Activated CD8-positive, alpha-beta memory T cell treated with anti-CD3 and anti-CD28 coated beads, Interleukin-2, amount 50 U/mL, for 24 hours (primary cell): ENCODE data around the gene LAS1L.
"Not testable (repeated sequence)": the region's sequence is repeated elsewhere in the genome, so short reads cannot be mapped to it uniquely, and the experiment has no call there.

Experiments used
- DNase-seq: peaks from one replicate; pipeline ENCODE4 v3.0.0-alpha.2; 2020; ENCODE audit errors: extremely low read depth

Gene LAS1L

DNA sequence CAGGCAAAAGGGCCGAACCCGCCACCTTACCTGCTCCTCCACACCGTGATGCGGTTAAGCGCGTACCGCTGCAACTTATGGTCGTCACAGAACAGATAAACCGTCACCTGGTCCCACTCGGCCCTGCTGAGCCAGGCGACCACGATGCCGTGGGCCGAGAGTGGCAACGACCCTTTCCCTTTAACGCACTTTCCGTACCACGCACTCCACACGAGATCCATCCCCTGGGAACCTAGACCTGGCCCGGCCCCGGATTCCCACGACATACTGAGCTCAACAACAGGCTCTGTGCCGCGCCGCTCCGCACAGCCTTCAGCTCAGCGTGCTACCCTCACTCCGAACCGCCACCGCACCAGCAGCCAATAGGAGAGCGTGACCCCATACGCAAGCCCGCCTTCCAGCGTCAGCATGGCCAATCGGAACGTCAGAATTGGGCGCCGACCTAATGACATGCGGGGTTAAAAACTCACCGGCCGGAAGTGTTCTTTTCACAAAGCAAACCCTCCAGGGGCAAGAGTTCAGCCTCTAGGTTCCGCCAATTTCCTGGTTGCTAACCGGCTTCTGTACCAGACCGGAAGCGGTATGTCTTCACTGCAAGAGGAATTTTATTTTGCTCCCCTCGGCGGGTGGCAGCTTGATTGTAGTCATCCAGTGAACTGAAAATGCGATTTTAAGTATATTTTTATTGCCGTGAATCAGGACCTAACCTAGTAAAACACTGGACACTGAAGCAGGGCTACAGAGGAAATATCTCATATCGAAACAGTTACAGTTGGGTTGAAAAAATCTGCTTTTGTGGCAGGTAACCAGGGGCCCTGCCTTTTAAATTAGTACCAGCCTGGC, at the start of gene LAS1L:
Gene LAS1L, minus strand, starts transcription at position 338 of the 843 bp plus-strand sequence. Its CDS starts 72 bp downstream, at position 266.
- DNase-seq = peak; percentile 71

GRCh38 chrX:65582450-65583082, 48.0 kb upstream of the LAS1L start:
- DNase-seq = no peak

GRCh38 chrX:65581661-65582339, 47.2 kb upstream of the LAS1L start:
- DNase-seq = peak; percentile 6

DNA sequence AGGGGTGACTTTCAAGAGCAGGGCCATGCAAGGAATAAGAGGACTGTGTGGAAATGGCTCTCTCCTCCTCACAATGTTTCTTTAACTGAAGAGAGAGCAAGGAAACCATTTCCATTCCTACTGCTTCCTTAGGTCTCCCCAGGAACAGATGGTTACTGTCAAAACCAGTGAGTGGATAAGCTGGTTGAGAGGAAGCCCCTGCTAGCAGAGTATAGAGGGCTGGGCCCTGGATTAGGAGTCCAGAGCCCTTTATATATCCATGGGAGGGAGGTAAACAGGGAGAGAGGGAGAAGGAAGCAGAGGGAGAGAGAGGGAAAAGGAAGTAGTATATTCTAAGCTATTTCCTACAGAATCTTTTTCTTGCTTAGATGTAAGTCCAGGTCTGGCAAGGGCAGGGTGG, 43.8 kb upstream of the LAS1L start:
- no peak for DNase-seq

- DNase-seq = no peak
Observed at GRCh38 chrX:65576160-65576559, 41.6 kb upstream of the LAS1L start.

DNA sequence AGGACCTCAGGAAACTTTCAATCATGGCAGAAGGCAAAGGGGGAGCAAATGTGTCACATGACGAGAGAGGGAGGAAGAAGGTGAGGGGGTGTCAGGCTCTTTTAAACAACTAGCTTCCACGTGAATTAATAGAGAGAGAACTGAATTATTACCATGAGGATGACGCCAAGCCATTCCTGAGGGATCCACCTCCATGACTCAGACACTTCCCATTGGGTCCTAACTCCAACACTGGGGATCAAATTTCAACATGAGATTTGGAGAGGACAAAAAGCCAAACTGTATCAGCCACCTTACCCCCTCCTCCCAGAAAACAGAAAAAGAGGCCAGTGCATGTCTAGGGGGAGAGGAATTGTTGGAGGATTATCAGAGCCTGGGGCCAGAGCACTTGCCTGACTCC, 40.4 kb upstream of the LAS1L start:
- no peak for DNase-seq

DNA sequence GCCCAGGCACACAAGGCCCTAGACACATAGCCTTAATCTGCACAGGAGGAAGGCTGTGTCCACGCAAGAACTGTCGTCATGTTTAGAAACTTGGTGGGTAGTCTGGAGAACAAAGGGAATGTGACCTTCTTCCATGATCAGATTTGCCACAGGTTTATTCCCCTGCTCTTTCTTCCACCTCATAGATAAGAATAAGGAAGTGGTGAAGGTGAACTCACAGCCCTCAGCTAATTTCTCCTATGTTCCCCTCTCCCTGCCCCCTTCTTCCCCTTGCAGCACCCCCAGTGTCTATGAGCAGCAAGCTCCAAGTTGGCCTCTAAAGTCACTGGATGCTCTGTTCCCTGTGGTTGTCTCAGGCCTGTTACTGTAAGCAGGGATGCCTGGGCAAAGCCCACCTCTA, 39.8 kb upstream of the LAS1L start:
- no peak for DNase-seq

DNA sequence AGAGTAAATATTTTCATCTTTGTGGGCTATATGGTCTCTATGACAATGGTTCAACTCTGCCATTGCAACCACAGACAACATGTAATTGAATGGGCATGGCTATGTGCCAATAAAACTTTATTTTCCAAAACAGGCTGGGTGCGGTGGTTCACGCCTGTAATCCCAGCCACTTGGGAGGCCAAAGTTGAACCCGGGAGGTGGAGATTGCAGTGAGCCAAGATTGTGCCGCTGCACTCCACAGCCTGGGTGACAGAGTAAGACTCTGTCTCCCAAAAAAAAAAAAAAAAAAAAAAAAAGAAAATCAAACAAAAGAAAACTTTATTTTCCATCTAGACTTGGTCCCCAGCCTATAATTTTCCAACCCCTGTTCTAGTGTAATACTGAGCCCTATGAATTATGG, 38.4 kb upstream of the LAS1L start:
- no peak for DNase-seq

GRCh38 chrX:65562850-65563249, 28.3 kb upstream of the LAS1L start:
- DNase-seq = not testable (repeated sequence)

DNA sequence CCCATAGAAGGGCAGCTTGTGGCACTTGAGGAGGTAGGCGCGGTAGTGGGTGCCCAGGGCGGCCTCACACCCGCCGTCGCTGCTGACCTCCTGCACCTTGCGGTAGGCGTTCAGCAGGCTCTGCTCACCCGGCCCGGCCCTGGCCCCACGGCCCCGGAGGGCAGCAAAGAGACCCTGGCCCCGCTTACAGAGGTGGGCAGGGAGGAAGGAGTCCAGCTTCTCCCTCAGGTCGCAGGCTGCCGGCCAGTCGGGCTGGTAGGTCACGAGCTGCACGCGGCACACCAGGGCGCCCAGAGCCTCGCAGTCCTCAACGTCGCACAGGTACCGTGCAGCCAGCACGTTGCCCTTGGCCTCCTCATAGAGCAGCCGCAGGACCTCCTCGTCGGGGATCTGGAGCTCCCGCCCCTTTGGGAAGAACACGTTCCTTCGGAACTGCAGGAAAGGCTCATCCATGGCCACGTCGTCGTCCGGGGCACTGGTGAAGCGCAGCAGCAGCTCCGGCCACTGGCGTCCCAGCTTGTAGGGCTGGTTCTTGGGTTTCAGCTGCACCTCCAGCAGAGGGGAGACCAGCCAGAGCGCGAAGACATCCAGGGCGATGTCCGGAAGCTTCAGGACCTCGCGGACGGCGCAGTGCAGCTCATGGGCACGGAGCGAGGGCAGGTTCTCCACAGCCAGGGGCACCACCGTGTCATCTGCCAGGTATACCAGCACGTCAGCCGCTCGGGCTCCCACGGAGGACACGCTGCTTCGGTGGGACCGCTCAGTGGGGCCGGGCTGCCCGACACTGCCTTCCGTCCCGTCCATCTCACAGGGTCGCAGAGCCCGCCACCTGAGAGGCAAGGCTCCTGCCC, 17.1 kb upstream of the LAS1L start:
- no peak for DNase-seq

- no peak for DNase-seq
Observed at GRCh38 chrX:65551086-65551485, 16.5 kb upstream of the LAS1L start.

DNA sequence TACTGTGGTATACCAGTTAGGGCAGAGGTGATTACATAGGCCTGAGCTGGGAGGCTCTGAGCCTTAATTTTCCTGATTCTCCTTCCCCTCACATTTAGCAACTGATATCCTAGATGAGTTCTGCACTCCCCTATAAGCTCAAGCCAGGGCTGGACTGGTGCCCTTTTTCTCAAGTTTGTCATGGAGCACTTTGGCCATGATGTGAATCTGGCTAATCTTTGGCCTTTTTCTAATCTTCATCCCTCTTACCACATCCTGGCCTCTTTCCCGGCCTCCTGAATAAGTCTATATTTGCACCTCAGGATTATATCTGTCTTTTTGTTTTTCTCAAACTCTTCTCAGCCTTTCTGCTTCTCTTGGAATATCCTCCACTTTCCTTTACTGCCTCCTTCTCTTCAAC, 10.9 kb upstream of the LAS1L start:
- DNase-seq = no peak

- no peak for DNase-seq
Observed at GRCh38 chrX:65537229-65537628, 2.6 kb upstream of the LAS1L start.

DNA sequence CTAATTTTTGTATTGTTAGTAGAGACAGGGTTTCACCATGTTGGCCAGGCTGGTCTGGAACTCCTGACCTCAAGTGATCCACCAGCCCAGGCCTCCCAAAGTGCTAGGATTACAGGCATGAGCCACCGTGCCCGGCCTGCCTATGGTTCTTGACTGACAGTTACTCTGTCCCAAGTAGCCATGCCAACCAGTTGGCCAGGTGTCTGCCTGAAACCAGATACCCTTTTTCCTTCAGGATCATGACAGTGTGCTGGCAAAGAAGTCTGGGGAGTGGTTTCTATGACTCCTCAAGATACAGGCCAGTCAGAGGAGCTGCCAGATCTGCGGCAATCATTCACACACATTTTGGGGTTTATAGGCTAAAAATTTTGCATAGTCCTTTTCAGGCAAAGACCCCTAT, 1.7 kb upstream of the LAS1L start:
- DNase-seq = no peak

GRCh38 chrX:65532016-65532415, 2.6 kb downstream of the LAS1L start:
- DNase-seq = no peak

DNA sequence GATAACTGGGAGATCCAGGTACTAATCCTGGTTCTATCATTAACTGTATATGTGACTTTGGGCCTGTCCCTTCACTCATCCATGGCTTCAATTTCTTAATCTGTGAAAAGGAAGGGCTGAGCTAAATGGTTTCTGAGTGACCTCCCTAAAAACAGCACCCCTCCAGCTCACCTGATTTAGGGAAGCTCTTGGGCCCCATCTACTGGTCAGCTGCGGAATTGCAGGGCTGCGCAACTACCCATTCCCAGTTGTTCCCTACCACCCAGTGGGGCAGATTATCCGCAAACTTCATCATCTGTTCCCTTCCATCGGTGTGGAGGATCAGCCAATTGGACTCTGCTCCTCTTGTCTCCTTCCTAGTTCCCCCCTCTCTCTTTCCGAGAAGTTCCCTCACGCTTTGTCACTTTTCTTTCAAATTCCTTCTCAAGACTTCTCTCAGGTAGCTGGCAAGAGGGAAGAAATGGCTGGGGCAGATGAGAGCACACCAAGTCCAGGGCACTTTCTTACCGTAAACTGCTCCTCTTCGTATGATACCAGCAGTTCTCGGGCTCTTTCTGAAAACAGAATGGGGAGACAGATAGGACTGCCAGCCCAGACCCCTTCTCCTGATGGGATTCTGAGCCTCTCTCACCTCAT, 5.8 kb downstream of the LAS1L start:
- DNase-seq = peak; percentile 3

DNA sequence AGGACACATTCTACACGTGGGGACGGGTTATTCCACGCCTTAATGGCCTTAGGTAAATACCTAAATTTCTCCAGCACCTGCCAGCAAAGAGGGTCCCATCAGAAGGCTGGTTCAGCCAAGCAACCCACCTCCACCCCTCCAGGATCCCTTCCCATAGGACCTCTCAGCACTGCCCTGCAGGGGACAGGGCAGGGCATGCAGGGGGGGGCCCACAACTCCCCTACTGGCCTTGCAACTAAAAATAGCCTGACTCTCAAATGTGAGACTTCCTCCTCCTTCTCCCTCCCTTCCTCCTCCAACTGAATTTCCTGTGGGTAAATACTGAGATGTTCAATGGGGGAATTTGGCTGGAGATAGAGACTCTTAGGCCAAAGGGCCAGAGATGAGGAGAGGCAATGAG, 6.3 kb downstream of the LAS1L start:
- DNase-seq = no peak

- DNase-seq = no peak
Observed at GRCh38 chrX:65524139-65524538, 10.4 kb downstream of the LAS1L start.

GRCh38 chrX:65522739-65523372, 11.7 kb downstream of the LAS1L start:
- DNase-seq = no peak

- DNase-seq = not testable (repeated sequence)
Observed at GRCh38 chrX:65519530-65519929, 15.1 kb downstream of the LAS1L start.

- DNase-seq = not testable (repeated sequence)
Observed at GRCh38 chrX:65518980-65519379, 15.6 kb downstream of the LAS1L start.
